GM12872 (cell line): ENCODE measurements around the gene HSPB1.

Source experiments
- TF ChIP-seq, protein P1 (sequence below): IDR thresholded peaks from 3 replicates; pipeline ENCODE4 v1.5.1; 2011; ENCODE audit warnings: low read depth, mild to moderate bottlenecking, low read length, moderate library complexity; ENCODE audit not compliant: insufficient read depth

The HSPB1 gene

DNA sequence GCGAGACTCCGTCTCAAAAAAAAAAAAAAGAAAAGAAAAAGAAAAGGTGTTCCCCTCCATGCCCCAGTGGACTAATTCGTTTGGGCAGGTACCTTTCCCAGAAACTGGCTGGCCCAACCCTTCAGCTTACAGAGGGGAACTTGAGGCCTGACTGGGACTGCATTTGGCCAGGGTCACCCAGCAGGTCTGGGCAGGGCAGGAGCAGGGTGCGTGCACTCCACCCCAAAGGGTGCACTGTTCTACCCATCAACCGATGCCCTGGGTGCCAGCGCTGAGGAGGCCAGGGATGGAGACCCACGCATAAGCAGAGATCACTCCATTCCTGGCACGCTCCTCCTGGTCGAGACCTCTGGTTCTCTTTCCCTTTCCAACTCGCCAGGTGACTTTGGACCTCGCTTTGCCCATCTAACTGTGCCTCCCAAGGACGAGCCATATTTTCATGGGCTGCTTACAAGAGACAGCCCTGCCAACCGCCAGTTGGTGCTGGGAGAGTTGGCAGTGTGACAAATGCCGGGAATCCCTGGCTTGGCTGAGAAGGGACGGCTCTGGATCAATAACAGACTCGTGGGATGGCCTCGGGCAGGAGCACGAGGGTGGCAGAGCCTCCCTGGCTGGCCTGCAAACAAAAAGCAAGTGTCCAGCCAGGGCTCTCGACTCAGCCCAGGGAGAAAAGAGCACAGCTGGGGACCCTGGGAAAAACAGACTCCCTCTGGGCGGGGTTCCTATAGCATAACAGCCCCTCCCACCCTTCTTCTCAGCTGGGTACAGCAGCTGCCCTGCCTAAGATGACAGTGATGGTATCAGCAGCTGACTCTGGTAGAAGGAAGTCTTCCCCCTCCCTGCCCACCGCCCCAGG is 7.9 kb downstream of the HSPB1 start:
- TF ChIP-seq, protein P1, sequence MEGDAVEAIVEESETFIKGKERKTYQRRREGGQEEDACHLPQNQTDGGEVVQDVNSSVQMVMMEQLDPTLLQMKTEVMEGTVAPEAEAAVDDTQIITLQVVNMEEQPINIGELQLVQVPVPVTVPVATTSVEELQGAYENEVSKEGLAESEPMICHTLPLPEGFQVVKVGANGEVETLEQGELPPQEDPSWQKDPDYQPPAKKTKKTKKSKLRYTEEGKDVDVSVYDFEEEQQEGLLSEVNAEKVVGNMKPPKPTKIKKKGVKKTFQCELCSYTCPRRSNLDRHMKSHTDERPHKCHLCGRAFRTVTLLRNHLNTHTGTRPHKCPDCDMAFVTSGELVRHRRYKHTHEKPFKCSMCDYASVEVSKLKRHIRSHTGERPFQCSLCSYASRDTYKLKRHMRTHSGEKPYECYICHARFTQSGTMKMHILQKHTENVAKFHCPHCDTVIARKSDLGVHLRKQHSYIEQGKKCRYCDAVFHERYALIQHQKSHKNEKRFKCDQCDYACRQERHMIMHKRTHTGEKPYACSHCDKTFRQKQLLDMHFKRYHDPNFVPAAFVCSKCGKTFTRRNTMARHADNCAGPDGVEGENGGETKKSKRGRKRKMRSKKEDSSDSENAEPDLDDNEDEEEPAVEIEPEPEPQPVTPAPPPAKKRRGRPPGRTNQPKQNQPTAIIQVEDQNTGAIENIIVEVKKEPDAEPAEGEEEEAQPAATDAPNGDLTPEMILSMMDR, result no peak

- TF ChIP-seq, protein P1, result peak; percentile 99
Observed at GRCh38 chr7:76314042-76314721, 11.7 kb downstream of the HSPB1 start.

GRCh38 chr7:76315364-76315763 is 12.9 kb downstream of the HSPB1 start:
- TF ChIP-seq, protein P1, result peak; percentile 25; the same call in 1 of the 3 replicates

- TF ChIP-seq, protein P1, result no peak
Observed at GRCh38 chr7:76316984-76317781, 14.7 kb downstream of the HSPB1 start.

- TF ChIP-seq, protein P1, result no peak
Observed at GRCh38 chr7:76317782-76318487, 15.5 kb downstream of the HSPB1 start.

- TF ChIP-seq, protein P1, result peak; percentile 45; the same call in 2 of the 3 replicates
Observed at GRCh38 chr7:76318488-76319353, 16.2 kb downstream of the HSPB1 start.
